ENCODE measurements around the gene RPS6KB2.

DNA sequence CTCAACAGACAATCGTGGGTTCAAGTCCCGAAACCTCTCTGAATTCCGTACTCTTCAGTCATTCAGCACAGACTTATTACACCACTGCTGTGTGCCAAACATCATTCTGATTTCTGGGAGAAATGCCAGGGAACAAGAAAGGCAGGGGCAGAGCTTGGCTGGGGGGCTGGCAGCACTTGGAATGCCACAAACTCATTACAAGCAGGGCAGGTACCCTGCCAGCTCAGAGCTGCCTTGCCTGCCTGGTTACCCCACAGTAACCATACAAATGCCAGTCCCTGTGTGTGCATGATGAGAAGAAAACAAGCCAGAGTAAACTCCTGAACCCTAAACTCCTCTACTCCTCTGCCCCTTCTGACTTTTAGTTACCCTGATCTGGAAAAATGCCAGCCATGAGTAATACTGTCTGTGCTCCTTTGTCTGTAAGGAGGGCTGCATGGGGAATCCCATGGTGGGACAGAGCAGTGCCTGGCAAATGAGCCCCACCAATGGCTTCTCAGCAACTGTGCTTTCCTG, 43.4 kb upstream of the RPS6KB2 start:
- no peak for TF ChIP-seq TAF1 (IDR thresholded peaks at IDR 0.05; ENCODE audit: low read depth)
- TF ChIP-seq RAD21 (IDR thresholded peaks at IDR 0.05; ENCODE audit: low read depth) = no peak
- TF ChIP-seq EP300 (IDR thresholded peaks at IDR 0.05; ENCODE audit: borderline replicate concordance) = no peak
- no peak for TF ChIP-seq USF1 (IDR thresholded peaks at IDR 0.05)
- no peak for TF ChIP-seq EGR1 (IDR thresholded peaks at IDR 0.05)
- TF ChIP-seq, protein P1, sequence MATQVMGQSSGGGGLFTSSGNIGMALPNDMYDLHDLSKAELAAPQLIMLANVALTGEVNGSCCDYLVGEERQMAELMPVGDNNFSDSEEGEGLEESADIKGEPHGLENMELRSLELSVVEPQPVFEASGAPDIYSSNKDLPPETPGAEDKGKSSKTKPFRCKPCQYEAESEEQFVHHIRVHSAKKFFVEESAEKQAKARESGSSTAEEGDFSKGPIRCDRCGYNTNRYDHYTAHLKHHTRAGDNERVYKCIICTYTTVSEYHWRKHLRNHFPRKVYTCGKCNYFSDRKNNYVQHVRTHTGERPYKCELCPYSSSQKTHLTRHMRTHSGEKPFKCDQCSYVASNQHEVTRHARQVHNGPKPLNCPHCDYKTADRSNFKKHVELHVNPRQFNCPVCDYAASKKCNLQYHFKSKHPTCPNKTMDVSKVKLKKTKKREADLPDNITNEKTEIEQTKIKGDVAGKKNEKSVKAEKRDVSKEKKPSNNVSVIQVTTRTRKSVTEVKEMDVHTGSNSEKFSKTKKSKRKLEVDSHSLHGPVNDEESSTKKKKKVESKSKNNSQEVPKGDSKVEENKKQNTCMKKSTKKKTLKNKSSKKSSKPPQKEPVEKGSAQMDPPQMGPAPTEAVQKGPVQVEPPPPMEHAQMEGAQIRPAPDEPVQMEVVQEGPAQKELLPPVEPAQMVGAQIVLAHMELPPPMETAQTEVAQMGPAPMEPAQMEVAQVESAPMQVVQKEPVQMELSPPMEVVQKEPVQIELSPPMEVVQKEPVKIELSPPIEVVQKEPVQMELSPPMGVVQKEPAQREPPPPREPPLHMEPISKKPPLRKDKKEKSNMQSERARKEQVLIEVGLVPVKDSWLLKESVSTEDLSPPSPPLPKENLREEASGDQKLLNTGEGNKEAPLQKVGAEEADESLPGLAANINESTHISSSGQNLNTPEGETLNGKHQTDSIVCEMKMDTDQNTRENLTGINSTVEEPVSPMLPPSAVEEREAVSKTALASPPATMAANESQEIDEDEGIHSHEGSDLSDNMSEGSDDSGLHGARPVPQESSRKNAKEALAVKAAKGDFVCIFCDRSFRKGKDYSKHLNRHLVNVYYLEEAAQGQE (IDR thresholded peaks at IDR 0.05; ENCODE audit: low read depth) = no peak
- TF ChIP-seq CEBPB (IDR thresholded peaks at IDR 0.05) = no peak
- TF ChIP-seq FOXM1 (IDR thresholded peaks at IDR 0.05; ENCODE audit: borderline replicate concordance, low read depth) = no peak
- TF ChIP-seq NFIC (IDR thresholded peaks at IDR 0.05) = peak; percentile 44
- no peak for TF ChIP-seq TEAD4 (IDR thresholded peaks at IDR 0.05)
- no peak for TF ChIP-seq MAX (IDR thresholded peaks at IDR 0.05)
- no peak for TF ChIP-seq CREB1 (IDR thresholded peaks at IDR 0.05; ENCODE audit: low read depth)
- TF ChIP-seq YY1 (IDR thresholded peaks at IDR 0.05; ENCODE audit: low read depth) = no peak

Data from Ishikawa (cell line).